GM21825 (cell line): ENCODE results near the gene TBC1D22A.

Experiments used
- ATAC-seq: cut with Tn5 transposase; IDR thresholded peaks from one replicate; pipeline ENCODE4 v1.9.1; 2021; ENCODE audit warnings: mild to moderate bottlenecking, moderate library complexity; ENCODE audit not compliant: unreplicated experiment

TBC1D22A gene

DNA sequence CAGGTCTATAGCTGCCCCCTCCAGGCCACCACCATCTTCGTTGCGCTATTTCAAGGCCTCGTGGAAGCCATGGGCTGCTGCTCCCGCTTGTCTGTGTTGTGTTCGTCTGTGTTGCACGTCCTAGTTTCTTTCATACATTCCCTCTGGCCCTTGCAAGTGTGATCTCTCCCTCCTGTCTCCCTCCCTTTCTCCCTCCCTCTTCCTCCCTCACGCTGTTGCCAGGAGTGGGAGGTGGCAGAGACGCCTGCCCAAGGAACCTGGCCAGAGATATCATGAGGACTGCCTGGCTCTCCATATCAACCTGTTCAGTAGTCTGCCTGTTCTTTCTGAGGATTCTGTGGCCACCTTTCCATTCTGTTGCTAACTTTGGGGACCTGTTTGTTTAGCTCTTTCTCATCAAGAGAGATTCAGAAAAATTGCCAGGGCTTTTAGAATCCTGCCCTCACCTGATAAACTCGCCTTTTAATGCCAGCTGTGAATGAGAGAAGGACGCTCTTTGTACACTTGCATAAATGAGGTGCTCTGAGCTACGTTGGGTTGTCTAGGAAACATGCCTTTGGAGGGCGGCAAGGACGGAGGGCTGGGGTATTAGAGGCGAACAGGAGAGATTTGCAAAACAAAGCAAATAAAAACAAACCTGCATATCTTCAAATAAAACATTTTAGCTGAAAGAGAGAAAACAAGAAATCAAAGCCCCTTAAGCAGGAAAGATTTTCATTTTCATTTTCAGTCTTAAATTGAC is 185.2 kb downstream of the TBC1D22A start:
- no peak for ATAC-seq

DNA sequence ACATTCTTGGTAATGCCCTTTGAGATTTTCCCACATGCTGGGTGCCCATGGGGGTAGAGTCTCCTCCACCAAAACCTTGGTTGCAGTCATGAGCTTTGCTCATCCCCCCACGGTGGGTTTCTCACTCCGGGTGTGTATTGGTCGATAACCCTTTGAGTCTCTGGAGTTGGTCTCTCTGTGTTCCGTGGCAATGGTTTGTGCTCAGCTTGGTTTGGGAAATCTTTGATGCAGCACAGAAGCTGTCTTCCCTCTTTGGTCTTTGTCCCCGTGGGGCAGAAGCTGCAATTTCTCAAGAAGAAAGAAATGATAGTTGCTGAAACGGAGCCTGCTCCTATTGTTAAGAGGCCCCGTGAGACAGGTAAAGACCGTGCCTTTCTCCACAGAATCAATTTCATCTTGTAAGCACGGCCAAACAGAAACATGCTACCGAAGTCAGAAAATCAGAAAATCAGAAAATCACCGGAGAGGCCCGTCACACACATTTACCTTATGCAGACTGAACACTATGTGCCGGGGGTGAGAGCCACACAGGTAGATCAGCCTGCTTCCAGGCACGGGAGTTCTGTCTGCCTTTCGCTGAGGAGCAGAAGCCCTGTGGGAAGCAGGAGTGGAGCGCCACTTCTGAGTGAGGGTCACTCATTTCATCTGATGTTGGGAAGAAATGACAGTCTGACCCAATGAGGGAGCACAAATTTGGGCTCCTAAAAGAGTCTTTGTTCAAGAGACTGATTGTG is 186.1 kb downstream of the TBC1D22A start:
- ATAC-seq = no peak

DNA sequence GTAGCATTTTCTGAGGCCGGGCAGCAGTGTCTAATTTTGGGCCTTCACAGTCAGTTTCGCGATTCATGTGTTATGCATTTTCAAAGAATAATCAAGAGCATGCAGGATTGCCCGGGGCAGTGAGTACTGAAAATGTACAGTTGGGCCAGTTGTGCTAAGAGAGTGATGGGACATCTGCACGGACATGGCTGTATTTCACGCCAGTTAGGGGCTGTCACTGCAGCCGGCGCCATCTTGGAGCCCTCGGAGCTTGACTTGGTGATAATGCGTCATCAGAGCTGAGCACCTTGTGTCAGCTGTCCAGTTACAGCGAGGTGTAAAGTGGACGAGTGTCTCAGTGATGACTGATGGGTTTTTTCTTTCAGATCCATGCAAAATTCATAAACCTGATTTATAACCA is 188.9 kb downstream of the TBC1D22A start:
- ATAC-seq = no peak

DNA sequence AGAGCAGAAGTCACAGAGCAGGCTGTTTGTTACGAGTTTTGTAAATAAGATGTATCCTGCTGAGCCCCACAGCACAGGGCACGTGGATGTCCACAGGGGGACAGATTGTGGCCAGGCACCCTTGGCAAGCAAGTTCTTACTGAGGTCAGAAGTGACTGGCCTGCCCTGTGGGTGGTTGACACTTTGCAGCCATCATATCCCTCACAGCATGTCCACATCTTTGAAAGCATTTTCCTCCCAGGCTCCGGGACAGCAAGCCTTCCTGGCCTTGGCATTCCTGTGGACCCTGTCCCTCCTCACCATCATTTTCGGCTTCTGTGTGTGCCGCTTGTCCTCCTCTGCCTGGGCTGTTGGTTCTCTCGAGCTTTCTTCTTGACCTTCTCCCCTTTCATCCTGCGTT is 189.5 kb downstream of the TBC1D22A start:
- no peak for ATAC-seq

DNA sequence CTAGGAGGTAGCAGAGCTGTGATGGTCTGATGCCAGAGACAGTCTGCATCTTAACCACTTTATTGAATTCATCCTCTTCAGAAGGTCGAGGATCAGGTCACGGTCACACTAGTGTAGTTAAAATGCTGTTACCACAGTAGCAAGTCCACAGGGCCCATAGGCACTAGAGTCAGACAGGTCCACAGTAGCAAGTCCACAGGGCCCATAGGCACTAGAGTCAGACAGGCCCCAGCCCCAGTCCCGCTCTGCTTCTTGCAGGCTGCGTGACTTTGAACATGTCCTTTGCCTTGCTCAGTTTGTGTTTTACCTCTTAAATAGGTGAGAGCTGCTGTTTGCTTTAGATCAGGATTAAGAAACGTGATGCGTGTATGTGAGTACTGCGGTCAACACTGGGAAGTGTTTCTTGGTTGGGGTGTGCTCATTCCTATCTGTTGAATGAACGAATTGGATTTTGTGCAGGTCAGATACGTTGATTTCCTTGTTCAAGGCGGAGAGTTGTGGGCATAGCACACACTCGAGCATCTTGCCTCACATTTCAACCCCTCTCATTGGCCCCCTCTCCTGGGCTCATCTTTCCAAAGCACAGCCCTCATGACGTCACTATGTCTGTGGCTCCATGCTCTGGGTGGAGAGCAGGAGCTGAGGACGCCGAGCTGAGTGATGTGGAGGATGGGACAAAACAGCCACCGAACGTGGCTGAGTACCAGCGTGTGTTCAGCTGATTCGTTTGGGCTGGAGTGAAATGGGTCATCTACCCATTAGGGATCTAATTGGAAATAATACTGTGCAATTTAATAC is 191.7 kb downstream of the TBC1D22A start:
- no peak for ATAC-seq

DNA sequence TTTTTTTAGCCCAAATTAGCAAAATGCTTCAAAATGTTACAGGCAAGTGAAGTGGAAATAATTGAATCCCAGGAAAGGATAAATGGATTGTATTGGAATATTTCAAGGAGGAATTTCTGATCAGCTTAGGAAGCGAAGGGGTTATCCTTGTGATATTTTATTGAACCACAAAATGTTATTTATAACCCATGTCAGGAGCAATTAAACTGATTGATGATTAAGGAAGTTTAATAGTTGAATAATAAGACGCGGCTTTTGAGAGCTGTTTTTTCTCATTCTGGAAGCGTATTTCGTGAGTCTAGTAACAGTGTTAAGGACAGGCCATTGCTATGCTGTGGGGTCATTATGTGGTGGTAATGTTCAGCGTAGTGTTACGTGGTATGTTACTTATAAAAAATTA is 192.3 kb downstream of the TBC1D22A start:
- no peak for ATAC-seq

DNA sequence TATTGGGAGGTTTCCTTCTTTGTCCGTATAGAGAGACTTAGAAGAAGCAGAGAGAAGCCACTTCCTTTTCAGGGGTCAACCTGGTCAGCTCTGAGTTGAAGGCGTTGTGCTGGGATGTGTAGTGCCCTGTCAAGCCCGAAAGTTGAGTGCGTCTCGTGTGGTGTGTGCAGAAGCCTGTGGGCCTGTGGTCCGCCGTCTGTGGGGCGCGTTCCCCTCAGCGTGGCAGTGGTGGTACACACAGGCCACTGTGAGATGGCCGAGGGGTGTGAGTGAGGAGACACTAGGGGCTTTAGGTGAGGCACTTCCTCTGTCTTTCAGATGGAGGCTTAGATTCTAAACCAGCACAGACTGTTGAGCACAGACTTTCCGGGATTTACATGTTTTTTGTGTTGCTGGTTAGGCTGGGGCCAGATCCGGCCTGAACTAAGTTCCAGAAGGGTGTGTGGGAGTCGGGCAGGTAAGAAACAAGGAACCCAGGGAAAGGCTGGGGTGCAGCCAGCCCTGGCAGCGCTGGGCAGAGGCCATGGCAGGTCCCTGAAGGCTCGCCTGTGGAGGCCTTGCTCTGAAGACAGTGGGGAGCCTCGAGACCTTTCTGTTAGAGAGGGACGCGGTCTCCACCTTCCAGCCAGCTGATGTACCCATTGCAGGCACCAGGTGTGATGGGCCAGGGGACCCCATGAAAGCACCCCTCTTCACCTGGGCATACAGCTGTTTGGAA is 194.2 kb downstream of the TBC1D22A start:
- ATAC-seq = no peak

DNA sequence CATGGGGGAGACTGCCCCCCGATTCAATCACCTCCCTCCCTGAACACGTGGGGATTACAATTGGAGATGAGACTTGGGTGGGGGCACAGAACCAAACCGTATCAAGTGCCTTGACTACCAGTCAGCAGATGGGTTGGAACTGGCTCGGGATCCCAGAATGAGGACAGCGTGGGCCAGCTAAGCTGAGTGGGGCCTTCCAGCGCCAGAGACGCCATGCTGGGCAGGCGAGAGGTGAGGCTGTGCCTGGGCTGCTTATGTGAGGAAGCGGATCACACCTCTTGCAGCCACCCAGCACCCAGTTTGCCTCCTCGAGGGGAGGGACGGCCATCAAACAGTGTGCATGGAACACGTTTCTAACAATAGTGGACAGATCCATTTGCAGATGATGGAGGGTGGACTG is 195.1 kb downstream of the TBC1D22A start:
- ATAC-seq = no peak

DNA sequence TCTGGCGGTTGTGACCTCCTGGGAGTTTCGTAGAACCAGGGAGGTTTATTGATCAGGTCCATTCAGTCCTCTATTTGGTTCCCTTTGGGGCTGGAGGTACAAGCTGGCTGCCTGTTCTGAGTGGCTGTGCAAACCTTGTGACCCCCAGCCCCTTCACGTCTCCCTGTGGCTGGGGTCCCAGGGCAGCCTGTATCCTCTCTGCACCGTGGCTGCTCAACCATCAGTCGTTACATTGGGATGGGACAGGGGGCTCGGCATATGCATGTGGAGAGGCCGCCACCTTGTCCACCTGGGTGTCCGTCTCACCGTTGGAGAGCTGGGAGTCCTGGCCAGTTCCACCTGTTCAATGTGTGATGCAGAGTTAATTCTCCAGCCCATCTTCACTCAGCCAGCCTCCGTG is 195.7 kb downstream of the TBC1D22A start:
- ATAC-seq = no peak

DNA sequence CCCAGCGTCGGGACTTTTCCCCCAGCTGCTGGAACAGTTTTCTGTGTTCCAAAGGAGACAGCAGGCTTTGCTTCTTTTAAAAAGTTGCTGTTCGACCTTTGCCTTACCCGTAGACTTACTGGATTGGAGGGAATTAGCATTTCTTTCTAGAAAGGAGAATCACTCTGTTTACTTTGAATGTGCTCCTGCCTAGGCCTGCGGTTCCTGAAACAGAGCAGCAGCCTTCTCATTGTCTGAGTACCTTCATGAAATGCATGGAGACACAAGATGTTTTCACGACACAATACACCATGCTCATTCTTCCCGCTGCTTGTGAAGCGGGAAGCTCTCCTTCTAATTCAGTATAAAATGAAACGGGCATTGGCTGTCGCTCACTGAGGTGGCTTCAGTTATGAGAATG is 196.2 kb downstream of the TBC1D22A start:
- ATAC-seq = no peak

DNA sequence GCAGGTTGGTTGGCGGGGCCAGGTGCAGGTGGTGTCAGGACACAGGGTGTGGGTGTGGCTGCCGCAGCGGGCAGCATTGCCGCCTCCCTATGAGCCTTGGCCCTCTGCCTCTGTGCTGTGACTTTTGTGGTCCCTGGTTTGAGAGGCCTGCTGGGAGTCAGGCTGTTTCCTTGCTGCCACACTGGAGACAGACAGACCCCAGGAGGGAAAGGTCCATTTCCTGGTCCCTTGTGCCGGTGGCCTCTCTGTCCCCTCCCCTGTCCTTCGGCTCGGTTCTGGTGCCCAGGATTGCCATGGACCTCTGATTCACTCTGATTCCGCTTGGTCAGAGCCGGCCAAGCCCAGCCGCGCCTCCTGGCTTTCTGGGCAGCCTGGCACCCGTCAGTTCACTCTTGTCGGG is 196.9 kb downstream of the TBC1D22A start:
- no peak for ATAC-seq

DNA sequence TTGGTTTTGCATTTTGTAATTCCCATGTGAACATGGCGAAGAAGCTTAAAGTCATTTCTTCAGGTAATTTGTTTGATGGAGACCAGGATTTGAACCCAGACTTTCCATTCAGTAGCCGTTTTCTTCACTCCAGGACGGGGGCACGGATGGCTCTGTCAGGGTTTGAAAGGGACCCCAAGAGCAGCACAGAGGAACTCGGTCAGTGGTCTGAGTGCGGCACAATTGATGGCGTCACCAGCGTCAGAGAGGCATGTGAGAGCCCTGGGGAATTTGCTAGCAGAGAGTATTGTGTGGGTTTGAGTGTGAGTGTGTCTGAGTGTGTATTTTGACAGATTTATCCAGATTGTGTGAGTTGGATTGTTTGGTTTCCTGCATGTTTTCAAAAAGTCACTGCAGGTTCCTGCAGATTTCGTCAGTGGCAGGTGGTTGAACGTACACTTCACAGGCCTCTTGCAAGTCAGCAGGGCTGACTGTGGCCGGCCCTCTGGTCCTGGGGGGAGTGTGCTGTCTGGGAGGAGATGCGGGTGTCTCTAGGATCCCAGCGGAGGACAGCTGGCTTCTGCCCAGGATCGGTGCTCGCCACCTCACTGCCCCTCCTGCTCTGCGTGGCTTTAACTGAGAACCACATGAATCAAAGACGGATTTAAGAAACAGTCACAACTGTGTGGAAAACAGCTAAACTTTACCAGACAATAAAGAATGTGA is 199.3 kb downstream of the TBC1D22A start:
- no peak for ATAC-seq

DNA sequence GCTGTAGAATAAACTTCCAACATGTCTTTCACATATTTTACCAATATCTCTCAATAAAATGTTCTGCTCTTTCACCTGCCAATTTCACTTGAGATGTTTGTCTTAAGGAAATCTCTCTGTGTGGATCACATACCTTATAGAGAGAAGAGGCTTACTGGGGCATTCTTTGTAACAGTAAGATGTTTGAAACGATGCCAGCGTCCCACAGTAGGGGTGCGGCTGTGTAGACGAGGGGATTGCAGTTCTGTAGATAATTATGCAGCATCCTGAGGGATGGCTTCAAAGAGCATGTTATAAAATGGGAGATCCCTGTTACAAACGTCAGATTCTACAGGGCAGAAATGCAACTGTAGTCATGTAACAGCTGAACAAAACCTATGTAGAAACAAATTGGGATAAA is 200.0 kb downstream of the TBC1D22A start:
- ATAC-seq = no peak

DNA sequence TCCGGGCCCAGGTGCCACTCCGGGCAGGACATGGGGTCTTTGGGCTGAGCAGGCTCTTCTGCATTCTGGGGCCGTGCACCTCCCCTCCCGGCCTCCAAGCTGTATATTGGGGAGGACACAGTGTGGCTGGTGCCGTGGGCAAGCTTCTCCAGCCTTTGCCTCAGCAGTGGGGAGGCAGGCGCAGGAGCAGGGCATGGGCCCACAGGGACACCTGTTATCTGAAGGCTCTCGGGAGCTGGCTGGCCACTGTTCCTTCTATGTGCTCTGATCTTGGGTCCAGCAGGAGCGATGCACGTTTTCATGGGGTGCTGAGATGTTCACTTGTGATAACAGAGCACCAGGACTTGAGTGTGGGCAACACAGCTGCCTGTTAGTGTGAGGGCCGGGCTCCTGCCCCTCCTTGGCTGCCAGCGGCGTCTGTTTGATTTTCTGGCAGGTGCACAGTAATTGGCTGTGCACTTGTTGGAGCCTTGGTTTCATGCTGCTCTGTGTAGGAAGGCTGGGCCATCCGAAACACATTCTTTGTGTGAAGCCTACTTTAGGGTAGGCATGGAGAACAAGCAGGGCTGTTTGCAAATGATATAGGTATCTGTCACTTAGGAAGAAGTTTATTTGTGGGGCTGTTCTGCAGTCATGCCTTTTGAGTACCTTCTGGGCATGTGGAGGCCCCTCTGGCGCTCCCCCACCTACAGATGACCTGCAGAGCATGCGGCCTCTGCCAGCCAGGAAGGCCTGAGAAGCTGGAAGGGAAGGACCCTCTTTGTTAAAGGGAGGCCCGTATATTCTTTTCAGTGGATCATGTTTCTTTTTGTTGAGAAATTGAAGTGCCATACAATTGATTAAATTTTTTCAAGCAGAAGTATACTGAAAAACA is 201.5 kb downstream of the TBC1D22A start:
- no peak for ATAC-seq

DNA sequence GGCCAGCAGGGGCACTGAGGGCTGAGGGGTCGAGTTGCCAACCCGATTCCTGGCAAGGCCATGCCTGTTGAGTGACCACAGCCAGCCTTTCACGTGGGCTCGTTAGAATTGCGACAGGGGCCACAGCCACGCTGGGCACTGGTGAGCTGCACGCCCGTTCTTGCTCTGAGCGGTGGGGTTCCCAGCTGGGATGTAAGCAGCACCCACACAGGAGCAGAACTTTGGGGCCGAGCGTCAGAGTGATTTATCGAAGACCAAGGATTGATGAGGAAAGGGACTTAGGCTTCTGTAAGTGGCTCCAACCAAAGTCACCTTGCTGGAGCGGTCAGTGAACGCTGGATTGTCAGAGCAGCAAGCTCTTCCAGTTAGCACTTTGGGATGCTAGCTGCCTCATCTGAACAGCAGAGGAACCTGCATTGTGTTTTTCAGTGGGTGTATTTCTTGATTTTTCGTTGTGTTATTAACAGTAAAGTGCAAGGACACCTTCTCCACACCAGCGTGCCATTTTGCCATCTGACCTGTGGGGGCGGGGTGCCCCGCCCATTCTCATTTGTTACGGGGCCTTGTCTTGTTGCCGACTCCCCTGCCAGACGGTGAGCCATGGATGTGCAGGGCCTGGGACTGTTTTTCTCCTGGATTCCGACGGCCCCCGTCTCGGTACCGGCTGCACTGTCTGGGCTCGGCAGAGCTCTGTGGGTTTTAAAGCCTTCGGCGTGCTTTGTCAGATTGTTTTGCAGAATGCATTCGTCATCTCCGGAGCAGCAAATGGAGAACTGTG is 202.5 kb downstream of the TBC1D22A start:
- ATAC-seq = no peak

DNA sequence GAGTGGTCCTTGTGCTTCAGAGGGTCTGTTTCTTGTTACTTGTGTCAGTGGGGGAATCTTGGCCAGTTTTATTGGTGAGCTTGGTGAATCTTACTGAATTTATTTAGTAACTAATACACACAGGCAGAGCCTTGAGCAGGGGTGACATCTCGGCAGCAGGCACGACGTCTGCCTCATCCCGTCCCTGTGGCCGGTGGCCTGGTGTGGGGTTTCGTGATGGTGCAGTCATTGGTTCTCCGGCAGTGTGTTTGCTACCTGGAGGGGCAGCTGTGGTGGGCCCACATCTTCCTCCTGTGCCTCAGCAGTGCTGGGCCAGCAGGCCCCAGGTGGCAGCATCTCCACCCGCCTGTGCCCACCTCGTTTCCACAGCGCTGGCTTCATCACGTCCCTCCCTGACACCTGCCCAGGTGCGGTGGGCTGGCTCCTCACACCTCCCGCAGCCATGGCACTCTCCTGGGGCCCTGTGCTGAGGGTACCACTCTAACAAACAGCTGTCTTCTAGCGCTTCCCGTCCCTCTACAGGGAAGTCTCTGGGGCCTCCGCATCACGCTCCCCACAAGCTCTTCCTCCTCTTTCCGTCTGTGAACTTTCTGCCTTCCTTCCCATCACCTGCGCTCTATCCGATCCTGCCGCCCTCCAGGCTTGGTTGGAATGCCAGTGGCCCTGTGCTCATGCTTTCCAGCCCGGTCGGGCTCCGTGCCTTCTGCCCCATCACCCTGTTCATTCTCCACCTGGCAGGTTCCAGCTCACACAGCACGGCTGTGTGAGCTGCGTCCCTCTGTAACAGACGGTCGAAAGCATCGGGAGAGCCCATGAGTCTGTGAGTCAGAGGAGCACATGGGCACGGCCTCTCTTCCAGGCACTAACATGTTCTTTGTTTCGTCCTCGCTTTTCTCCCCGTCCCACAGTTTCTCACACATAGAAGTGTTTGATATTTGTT is 203.4 kb downstream of the TBC1D22A start:
- no peak for ATAC-seq

DNA sequence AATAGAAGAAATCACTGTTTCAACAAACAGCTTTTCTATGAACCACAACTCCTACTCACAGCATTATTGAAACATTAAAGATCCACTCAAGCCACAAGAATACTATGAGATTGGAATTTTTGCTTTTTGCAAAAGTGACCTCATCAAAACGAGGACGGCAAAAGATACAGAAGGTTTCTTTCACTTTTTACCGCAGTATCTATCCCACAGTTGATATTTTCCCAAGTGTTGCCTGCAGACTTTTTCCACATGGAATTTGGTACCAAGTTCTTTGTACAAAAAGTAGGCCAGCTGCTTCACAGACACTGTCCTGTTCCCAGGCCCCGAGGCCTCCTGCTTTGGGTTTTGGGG is 204.0 kb downstream of the TBC1D22A start:
- ATAC-seq = no peak

DNA sequence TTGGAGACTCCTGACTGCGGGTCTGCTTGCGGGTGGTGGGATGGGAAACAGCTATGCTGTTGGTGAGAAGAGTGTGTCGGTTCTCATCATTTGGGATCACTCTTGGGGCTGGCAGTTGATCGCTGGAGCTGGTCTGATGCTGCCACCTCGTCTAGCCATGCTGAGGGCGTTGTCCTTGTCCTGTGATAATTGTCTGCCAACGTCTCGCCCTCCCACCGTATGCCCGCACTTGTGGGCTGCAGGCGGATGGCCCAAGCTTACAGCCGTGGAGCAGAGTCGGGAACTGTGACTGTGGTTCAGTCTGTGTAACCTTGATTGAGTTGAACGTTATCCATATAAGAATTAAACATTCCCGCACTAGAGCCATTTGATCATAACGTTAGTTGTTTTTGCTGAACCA is 204.4 kb downstream of the TBC1D22A start:
- ATAC-seq = no peak
